ENCODE measurements around the gene DNAJC18.

GRCh38 chr5:139379626-139380449 lies 59.5 kb downstream of the DNAJC18 start:
- TF ChIP-seq EZH2 (IDR thresholded peaks at IDR 0.05; ENCODE audit: insufficient read depth, poor library complexity, severe bottlenecking) (no peak), EZH2phosphoT487 (IDR thresholded peaks at IDR 0.05; ENCODE audit: insufficient read depth, low read depth) (no peak)

Measured in GM23248 (cell line).